Keratinocyte (primary cell): ENCODE results near the gene KRTAP6-2. TPM values are rescaled to one million over a fixed set of nuclear protein-coding genes. Genes with fewer than 3 reads are reported as not detected.

ENCODE experiments used
- DNase-seq: peaks from one replicate; pipeline ENCODE4 v3.0.0-alpha.2; 2011; ENCODE audit warnings: low read depth, missing footprints, low spot score
- FAIRE-seq: peaks from 2 replicates; lab custom pipeline; 2011; peaks lifted over from hg19 to GRCh38; lab: Jason Lieb, UNC
- H2AFZ ChIP-seq: 2 replicates; pipeline ENCODE4 v1.6.0; 2012; ENCODE audit warnings: low read length, control low read depth, inconsistent platforms; ENCODE audit not compliant: control insufficient read depth
- H3K27ac ChIP-seq: 2 replicates; pipeline ENCODE4 v1.5.1; 2011; ENCODE audit warnings: low read length; ENCODE audit not compliant: control insufficient read depth, insufficient read depth
- H3K27me3 ChIP-seq: 3 replicates; pipeline ENCODE4 v1.6.0; 2011; ENCODE audit warnings: low read length; ENCODE audit not compliant: control insufficient read depth, insufficient read depth; ENCODE audit errors: extremely low read depth
- H3K36me3 ChIP-seq, 2 experiments: 2 replicates in 1 of 2; 3 replicates in 1 of 2; pipeline ENCODE4 v1.5.1; 2011; ENCODE audit warnings: low read length in 2 of 2, mild to moderate bottlenecking in 1 of 2; ENCODE audit not compliant: control insufficient read depth in 2 of 2, insufficient read depth in 2 of 2; ENCODE audit errors: extremely low read depth in 1 of 2
- H3K4me1 ChIP-seq: 3 replicates; pipeline ENCODE4 v1.5.1; 2011; ENCODE audit warnings: low read length; ENCODE audit not compliant: control insufficient read depth, insufficient read depth; ENCODE audit errors: extremely low read depth
- H3K4me2 ChIP-seq: 3 replicates; pipeline ENCODE4 v1.6.0; 2011; ENCODE audit warnings: low read depth, low read length; ENCODE audit not compliant: control insufficient read depth, insufficient read depth; ENCODE audit errors: extremely low read depth
- H3K4me3 ChIP-seq, 3 experiments: fragments of 200-600 bp in 1 of 3; sonication (generic) in 1 of 3; 2 replicates in 2 of 3; 3 replicates in 1 of 3; pipeline ENCODE4 v1.5.1; 2011 to 2016; ENCODE audit warnings: low read length in 3 of 3, mild to moderate bottlenecking in 3 of 3, control low read depth in 2 of 3, inconsistent platforms in 1 of 3, low read depth in 1 of 3, mixed read lengths in 1 of 3, mixed run types in 1 of 3, moderate library complexity in 1 of 3; ENCODE audit not compliant: control insufficient read depth in 2 of 3, insufficient read depth in 2 of 3; ENCODE audit errors: extremely low read depth in 1 of 3
- H3K79me2 ChIP-seq: 2 replicates; pipeline ENCODE4 v1.6.0; 2012; ENCODE audit warnings: low read length; ENCODE audit not compliant: control insufficient read depth, insufficient read depth
- H3K9ac ChIP-seq: 3 replicates; pipeline ENCODE4 v1.6.0; 2011; ENCODE audit warnings: low read length; ENCODE audit not compliant: control insufficient read depth, insufficient read depth; ENCODE audit errors: extremely low read depth
- H3K9me1 ChIP-seq: 3 replicates; pipeline ENCODE4 v1.6.0; 2011; ENCODE audit warnings: low read length; ENCODE audit not compliant: control insufficient read depth, insufficient read depth; ENCODE audit errors: extremely low read depth
- H3K9me3 ChIP-seq: 2 replicates; pipeline ENCODE4 v1.5.1; 2012; ENCODE audit warnings: low read depth, low read length; ENCODE audit not compliant: control insufficient read depth
- H4K20me1 ChIP-seq: 3 replicates; pipeline ENCODE4 v1.6.0; 2011; ENCODE audit warnings: low read length; ENCODE audit not compliant: control insufficient read depth, insufficient read depth; ENCODE audit errors: extremely low read depth
- CTCF ChIP-seq, 3 experiments: IDR thresholded peaks in 1 of 3; conservative IDR thresholded peaks in 1 of 3; optimal IDR thresholded peaks in 1 of 3; 2 replicates in 2 of 3; 3 replicates in 1 of 3; pipeline versions ENCODE3 to v1.5.1; 2011; ENCODE audit warnings: low read length in 3 of 3, mild to moderate bottlenecking in 3 of 3, moderate library complexity in 2 of 3, control low read depth in 1 of 3, inconsistent platforms in 1 of 3; ENCODE audit not compliant: insufficient read depth in 2 of 3; ENCODE audit errors: extremely low read depth in 1 of 3
- EZH2 ChIP-seq: IDR thresholded peaks from one replicate; pipeline ENCODE4 v1.6.1; 2012; ENCODE audit warnings: inconsistent platforms, mild to moderate bottlenecking, low read length, moderate library complexity
- dilution Hi-C: fragments of 300-500 bp; cut with MboI; formaldehyde crosslinking; loops from one replicate; pipeline ENCODE4 v1.7.0; 2020; ENCODE audit warnings: low sequenced_read_pairs; ENCODE audit not compliant: extremely low pct_ligation_motif_present
- polyA plus RNA-seq, 5 experiments: library from polyadenylated mRNA; depleted of rRNA in 3 of 5; stranded (reverse) in 3 of 5; stranded (forward) in 1 of 5; unstranded in 1 of 5; fragments of >200 nt; gene quantifications; 1 replicate in 1 of 5; 2 replicates in 3 of 5; 3 replicates in 1 of 5; pipeline versions ENCODE4 v1.2.1 to v1.2.3, GENCODE V29; 2011 to 2012; ENCODE audit warnings: missing spikeins in 2 of 5, low read depth in 1 of 5, low replicate concordance in 1 of 5

Gene KRTAP6-2
- polyA plus RNA-seq, 1 donor (not counting 4 experiments of a cell fraction or from before 2014, with no cell fraction given): not detected

- Histone ChIP-seq H3K79me2 (no peaks in the 10 kb centered on the region), H3K27me3 (no peaks in the 10 kb centered on the region), H3K9ac (no peak within 1 kb of the TSS), H3K27ac (no peak within 1 kb of the TSS), H3K9me1 (no peaks in the 10 kb centered on the region), H3K4me1 (no peaks in the 10 kb centered on the region), H3K4me2 (no peak within 1 kb of the TSS), H4K20me1 (no peaks in the 10 kb centered on the region), H3K4me3 (no peak within 1 kb of the TSS), H3K36me3 (no peaks in the 10 kb centered on the region), H3K9me3 (no peaks in the 10 kb centered on the region), H2AFZ (no peak within 1 kb of the TSS)
- no peak for TF ChIP-seq CTCF (optimal IDR thresholded peaks at IDR 0.05 in 1 of 3, IDR thresholded peaks at IDR 0.05 in 1 of 3, conservative IDR thresholded peaks at IDR 0.05 in 1 of 3; ENCODE audit: extremely low read depth in 1 of 3, insufficient read depth in 2 of 3, low read length in 3 of 3)
- no peak for TF ChIP-seq EZH2
- FAIRE-seq (no peak), DNase-seq (no peak)
- dilution Hi-C loops: no loop called here
These were observed 17.4 kb upstream of the KRTAP6-2 start, which contains the start of gene KRTAP20-1 for GRCh38 chr21:30616125-30616524. Gene KRTAP20-1 (plus strand): TSS chr21:30616425. CDS start chr21:30616455, 30 bp downstream.

- Histone ChIP-seq H3K9ac (no peak overlapping the region), H3K36me3 (no peaks in the 10 kb centered on the region), H3K4me2 (no peak overlapping the region), H2AFZ (no peak overlapping the region), H4K20me1 (no peaks in the 10 kb centered on the region), H3K27me3 (no peaks in the 10 kb centered on the region), H3K4me3 (no peak overlapping the region), H3K9me3 (no peaks in the 10 kb centered on the region), H3K79me2 (no peaks in the 10 kb centered on the region), H3K27ac (no peak overlapping the region), H3K9me1 (no peaks in the 10 kb centered on the region), H3K4me1 (no peaks in the 10 kb centered on the region)
- dilution Hi-C loops: no loop called here
- DNase-seq (no peak), FAIRE-seq (no peak)
- TF ChIP-seq CTCF (optimal IDR thresholded peaks at IDR 0.05 in 1 of 3, IDR thresholded peaks at IDR 0.05 in 1 of 3, conservative IDR thresholded peaks at IDR 0.05 in 1 of 3; ENCODE audit: extremely low read depth in 1 of 3, insufficient read depth in 2 of 3, low read length in 3 of 3) (no peak), EZH2 (no peak)
These were observed 16.5 kb upstream of the KRTAP6-2 start for GRCh38 chr21:30615199-30615598.
